RWPE1 (cell line): ENCODE data around the gene FAM110A.

Experiments
- CTCF ChIA-PET: fragments of 350-600 bp; sonication (Branson Sonifier 250); formaldehyde crosslinking; extraction: SDS; loops from one replicate; lab custom pipeline; 2021; lab: Yijun Ruan, JAX
- POLR2A ChIA-PET: fragments of 400-600 bp; formaldehyde crosslinking; extraction: SDS; loops from one replicate; lab custom pipeline; 2020; ENCODE audit warnings: antibody characterized with exemption; ENCODE audit not compliant: low non-redundant PET; lab: Yijun Ruan, JAX
- DNase-seq: peaks from one replicate; pipeline ENCODE4 v3.0.0; 2012; ENCODE audit warnings: low spot score
- H3K27ac ChIP-seq: fragments of 450-650 bp; 2 replicates; pipeline ENCODE4 v1.5.1; 2017
- CTCF ChIP-seq: fragments of 450-650 bp; conservative IDR thresholded peaks from 2 replicates; pipeline ENCODE4 v1.5.1; 2017; ENCODE audit warnings: low read depth, mild to moderate bottlenecking

FAM110A gene

GRCh38 chr20:818001-818664 lies 15.4 kb upstream of the FAM110A start:
- ChIA-PET CTCF (interaction anchor here (0.5 to 4.1 kb wide), 18 partner anchors 9 to 944 kb away, joined by 3 to 71 read pairs (median 3); partner anchors contain the start of gene FAM110A), POLR2A (interaction anchor here (0.7 kb wide), 2 partner anchors 148 to 377 kb away, joined by 3 to 7 read pairs; no protein-coding TSS in a partner anchor)

GRCh38 chr20:819680-820322 lies 13.7 kb upstream of the FAM110A start:
- ChIA-PET CTCF (no interaction called here), POLR2A (interaction anchor here (0.6 kb wide), 1 partner anchor 66 kb away, joined by 5 read pairs; no protein-coding TSS in a partner anchor)
- no peak for DNase-seq
- no peak for TF ChIP-seq CTCF
- H3K27ac ChIP-seq: no peak overlapping the region

More at GRCh38 chr20:818001-818664, 15.4 kb upstream of the FAM110A start:
- no peak for TF ChIP-seq CTCF
- peak; percentile 88 for DNase-seq
- no peak overlapping the region for H3K27ac ChIP-seq

- no peak for DNase-seq
- no peak for TF ChIP-seq CTCF
- CTCF ChIA-PET: no interaction called here
- no peak overlapping the region for H3K27ac ChIP-seq
- POLR2A ChIA-PET: no interaction called here
Measured at GRCh38 chr20:820323-820953, 13.1 kb upstream of the FAM110A start.

GRCh38 chr20:821046-821730 lies 12.3 kb upstream of the FAM110A start:
- no peak for TF ChIP-seq CTCF
- H3K27ac ChIP-seq: no peak overlapping the region
- ChIA-PET POLR2A (no interaction called here), CTCF (no interaction called here)
- DNase-seq: no peak

- ChIA-PET CTCF (no interaction called here), POLR2A (no interaction called here)
- no peak overlapping the region for H3K27ac ChIP-seq
Measured at GRCh38 chr20:821731-822065, 11.8 kb upstream of the FAM110A start.

More at GRCh38 chr20:821731-822065, 11.8 kb upstream of the FAM110A start:
- DNase-seq: no peak
- no peak for TF ChIP-seq CTCF
